T-helper 1 cell treated with Interleukin-12 subunit alpha and Interleukin-12 subunit beta and Interleukin-4 antibody, amounts not matched to agents 30 μg/mL and 1 μg/mL, for 36 hours (primary cell): ENCODE results near the gene OST4.

Experiments used
- H3K27ac Mint-ChIP-seq: one replicate; pipeline ENCODE4 v1.8.0; 2021; ENCODE audit warnings: mild to moderate bottlenecking, mixed read lengths
- H3K27me3 Mint-ChIP-seq: one replicate; pipeline ENCODE4 v1.8.0; 2021; ENCODE audit warnings: low read depth, mixed read lengths
- H3K36me3 Mint-ChIP-seq: one replicate; pipeline ENCODE4 v1.8.0; 2021; ENCODE audit warnings: low read depth, mixed read lengths
- H3K4me1 Mint-ChIP-seq: one replicate; pipeline ENCODE4 v1.8.0; 2021; ENCODE audit warnings: low read depth, mixed read lengths
- H3K4me3 Mint-ChIP-seq: one replicate; pipeline ENCODE4 v1.8.0; 2021; ENCODE audit warnings: mild to moderate bottlenecking, moderate library complexity, mixed read lengths
- H3K9me3 Mint-ChIP-seq: one replicate; pipeline ENCODE4 v1.8.0; 2021; ENCODE audit warnings: mixed read lengths

OST4 gene

GRCh38 chr2:27057184-27057583, 14.3 kb downstream of the OST4 start:
- no peaks in the 10 kb centered on the region for H3K27me3 Mint-ChIP-seq
- no peak overlapping the region for H3K4me3 Mint-ChIP-seq
- peaks cover 6% of the 10 kb centered on the region for H3K4me1 Mint-ChIP-seq
- H3K9me3 Mint-ChIP-seq = no peaks in the 10 kb centered on the region
- H3K27ac Mint-ChIP-seq = no peak overlapping the region
- peaks cover 18% of the 10 kb centered on the region for H3K36me3 Mint-ChIP-seq

- Mint-ChIP-seq H3K9me3 (peaks cover 3% of the 10 kb centered on the region), H3K27ac (no peak overlapping the region), H3K36me3 (peaks cover 22% of the 10 kb centered on the region), H3K27me3 (peaks cover 11% of the 10 kb centered on the region), H3K4me1 (peaks cover 16% of the 10 kb centered on the region), H3K4me3 (no peak overlapping the region)
Measured at GRCh38 chr2:27054721-27055120, 16.7 kb downstream of the OST4 start.

GRCh38 chr2:27053776-27054175, 17.7 kb downstream of the OST4 start:
- Mint-ChIP-seq H3K27ac (no peak overlapping the region), H3K27me3 (peaks cover 11% of the 10 kb centered on the region), H3K4me3 (peak overlapping the region; percentile 2), H3K36me3 (peaks cover 22% of the 10 kb centered on the region), H3K4me1 (peaks cover 20% of the 10 kb centered on the region), H3K9me3 (peaks cover 3% of the 10 kb centered on the region)

GRCh38 chr2:27053321-27053720, 18.1 kb downstream of the OST4 start:
- peaks cover 20% of the 10 kb centered on the region for H3K4me1 Mint-ChIP-seq
- peak overlapping the region; percentile 28 for H3K4me3 Mint-ChIP-seq
- peaks cover 22% of the 10 kb centered on the region for H3K36me3 Mint-ChIP-seq
- H3K27me3 Mint-ChIP-seq = peaks cover 11% of the 10 kb centered on the region
- peaks cover 3% of the 10 kb centered on the region for H3K9me3 Mint-ChIP-seq
- H3K27ac Mint-ChIP-seq = no peak overlapping the region

GRCh38 chr2:27051902-27052645, 19.4 kb downstream of the OST4 start:
- peaks cover 3% of the 10 kb centered on the region for H3K9me3 Mint-ChIP-seq
- H3K4me1 Mint-ChIP-seq = peaks cover 26% of the 10 kb centered on the region
- H3K36me3 Mint-ChIP-seq = peaks cover 25% of the 10 kb centered on the region
- peak overlapping the region; percentile 74 for H3K27ac Mint-ChIP-seq
- peaks cover 11% of the 10 kb centered on the region for H3K27me3 Mint-ChIP-seq
- H3K4me3 Mint-ChIP-seq = peak overlapping the region; percentile 88

- peak within 1 kb of the TSS; percentile 88 for H3K4me3 Mint-ChIP-seq
- H3K9me3 Mint-ChIP-seq = peaks cover 3% of the 10 kb centered on the region
- peaks cover 25% of the 10 kb centered on the region for H3K4me1 Mint-ChIP-seq
- peak within 1 kb of the TSS; percentile 99 for H3K27ac Mint-ChIP-seq
- H3K36me3 Mint-ChIP-seq = peaks cover 23% of the 10 kb centered on the region
- H3K27me3 Mint-ChIP-seq = peaks cover 11% of the 10 kb centered on the region
Measured at GRCh38 chr2:27050996-27051901, 20.2 kb downstream of the OST4 start, which contains the start of gene AGBL5. Gene AGBL5, plus strand, starts transcription at chr2:27051668. Its CDS starts 1,291 bp downstream, at chr2:27052959.

GRCh38 chr2:27050281-27050995, 21.0 kb downstream of the OST4 start:
- Mint-ChIP-seq H3K27me3 (peaks cover 11% of the 10 kb centered on the region), H3K4me1 (peaks cover 25% of the 10 kb centered on the region), H3K27ac (peak overlapping the region; percentile 99), H3K4me3 (peak overlapping the region; percentile 88), H3K9me3 (peaks cover 3% of the 10 kb centered on the region), H3K36me3 (peaks cover 20% of the 10 kb centered on the region)

- H3K27me3 Mint-ChIP-seq = peaks cover 11% of the 10 kb centered on the region
- H3K9me3 Mint-ChIP-seq = peaks cover 3% of the 10 kb centered on the region
- peak overlapping the region; percentile 99 for H3K27ac Mint-ChIP-seq
- H3K36me3 Mint-ChIP-seq = peaks cover 16% of the 10 kb centered on the region
- H3K4me3 Mint-ChIP-seq = peak overlapping the region; percentile 88
- H3K4me1 Mint-ChIP-seq = peaks cover 25% of the 10 kb centered on the region
Measured at GRCh38 chr2:27049422-27050280, 21.8 kb downstream of the OST4 start.

GRCh38 chr2:27042985-27043634, 28.3 kb downstream of the OST4 start:
- H3K4me3 Mint-ChIP-seq = no peak overlapping the region
- peaks cover 7% of the 10 kb centered on the region for H3K4me1 Mint-ChIP-seq
- no peaks in the 10 kb centered on the region for H3K9me3 Mint-ChIP-seq
- H3K27me3 Mint-ChIP-seq = no peaks in the 10 kb centered on the region
- no peak overlapping the region for H3K27ac Mint-ChIP-seq
- peaks cover 32% of the 10 kb centered on the region for H3K36me3 Mint-ChIP-seq

GRCh38 chr2:27042159-27042661, 29.2 kb downstream of the OST4 start:
- H3K27me3 Mint-ChIP-seq = no peaks in the 10 kb centered on the region
- H3K27ac Mint-ChIP-seq = no peak overlapping the region

GRCh38 chr2:27041752-27042151, 29.7 kb downstream of the OST4 start:
- peaks cover 4% of the 10 kb centered on the region for H3K4me1 Mint-ChIP-seq
- H3K36me3 Mint-ChIP-seq = peaks cover 42% of the 10 kb centered on the region
- no peak overlapping the region for H3K4me3 Mint-ChIP-seq
- no peaks in the 10 kb centered on the region for H3K27me3 Mint-ChIP-seq
- no peaks in the 10 kb centered on the region for H3K9me3 Mint-ChIP-seq
- no peak overlapping the region for H3K27ac Mint-ChIP-seq

More at GRCh38 chr2:27042159-27042661, 29.2 kb downstream of the OST4 start:
- Mint-ChIP-seq H3K36me3 (peaks cover 38% of the 10 kb centered on the region), H3K4me3 (no peak overlapping the region), H3K4me1 (peaks cover 3% of the 10 kb centered on the region), H3K9me3 (no peaks in the 10 kb centered on the region)

GRCh38 chr2:27040282-27040681, 31.2 kb downstream of the OST4 start:
- Mint-ChIP-seq H3K36me3 (peaks cover 54% of the 10 kb centered on the region), H3K27ac (peak overlapping the region; percentile 22), H3K4me3 (no peak overlapping the region), H3K27me3 (no peaks in the 10 kb centered on the region), H3K4me1 (peaks cover 7% of the 10 kb centered on the region), H3K9me3 (no peaks in the 10 kb centered on the region)

GRCh38 chr2:27039871-27040270, 31.6 kb downstream of the OST4 start:
- H3K4me1 Mint-ChIP-seq = peaks cover 10% of the 10 kb centered on the region
- no peaks in the 10 kb centered on the region for H3K9me3 Mint-ChIP-seq
- no peak overlapping the region for H3K27ac Mint-ChIP-seq
- no peak overlapping the region for H3K4me3 Mint-ChIP-seq
- H3K27me3 Mint-ChIP-seq = no peaks in the 10 kb centered on the region
- peaks cover 58% of the 10 kb centered on the region for H3K36me3 Mint-ChIP-seq
